A549 (cell line): Measurements from ENCODE around the gene ZBTB20.

Source experiments
- CTCF ChIP-seq: fragments of >200 bp; sonication (Bioruptor Twin); formaldehyde crosslinking; IDR thresholded peaks from 3 replicates; pipeline ENCODE4 v1.5.1; 2016
- E2F6 ChIP-seq: IDR thresholded peaks from 2 replicates; pipeline ENCODE4 v1.6.1; 2012; ENCODE audit warnings: low read depth, borderline replicate concordance
- FOSL2 ChIP-seq, 2 experiments: fragments of 450-650 bp in 1 of 2; fragments of >200 bp in 1 of 2; sonication (Bioruptor Twin) in 1 of 2; formaldehyde crosslinking; IDR thresholded peaks; 2 replicates each; pipeline versions ENCODE4 v1.5.0 to v1.6.1; 2016 to 2020; ENCODE audit warnings: mild to moderate bottlenecking in 1 of 2, moderate library complexity in 1 of 2
- HOXA7 ChIP-seq: fragments of 250-450 bp; sonication (Bioruptor Pico); IDR thresholded peaks from 2 replicates; pipeline ENCODE4 v1.5.0; 2020; ENCODE audit warnings: mild to moderate bottlenecking, moderate library complexity
- KDM1A ChIP-seq: fragments of 200-600 bp; sonication (generic); IDR thresholded peaks from 2 replicates; pipeline ENCODE4 v1.6.1; 2016; ENCODE audit warnings: low read depth, mild to moderate bottlenecking
- MAX ChIP-seq: IDR thresholded peaks from 2 replicates; pipeline ENCODE4 v1.6.1; 2012
- POLR2A ChIP-seq: IDR thresholded peaks from 2 replicates; pipeline ENCODE4 v1.6.1; 2012; ENCODE audit warnings: mild to moderate bottlenecking, low read length
- RAD21 ChIP-seq, 2 experiments: fragments of >200 bp in 1 of 2; sonication (Bioruptor Twin) in 1 of 2; formaldehyde crosslinking in 1 of 2; IDR thresholded peaks in 1 of 2; conservative IDR thresholded peaks in 1 of 2; 2 replicates in 1 of 2; 3 replicates in 1 of 2; pipeline ENCODE4 v1.6.1; 2012 to 2018; ENCODE audit warnings: inconsistent platforms in 1 of 2
- RCOR1 ChIP-seq: fragments of 150-350 bp; IDR thresholded peaks from 2 replicates; pipeline ENCODE4 v1.6.1; 2014; ENCODE audit warnings: antibody characterized with exemption, low read length, low read depth
- USF2 ChIP-seq: fragments of 450-650 bp; IDR thresholded peaks from 2 replicates; pipeline ENCODE4 v1.6.1; 2014; ENCODE audit warnings: antibody characterized with exemption

- TF ChIP-seq USF2 (no peak), HOXA7 (CRISPR knock-in tag) (no peak), CTCF (no peak), KDM1A (no peak), RCOR1 (no peak), E2F6 (no peak), POLR2A (no peak), RAD21 (conservative IDR thresholded peaks at IDR 0.05 in 1 of 2, IDR thresholded peaks at IDR 0.05 in 1 of 2) (no peak), MAX (no peak), FOSL2 (IDR thresholded peaks at IDR 0.05) (no peak), FOSL2 (CRISPR knock-in tag; IDR thresholded peaks at IDR 0.05) (no peak)
Measured at GRCh38 chr3:114725966-114726365, 421.1 kb downstream of the ZBTB20 start.
